Esophagus muscularis mucosa (tissue), 4 donors: ENCODE measurements around the gene KIAA2012. TPM values are rescaled to one million over a fixed set of nuclear protein-coding genes. Genes with fewer than 3 reads are reported as not detected.

Source experiments
- DNase-seq: peaks from one replicate; pipeline ENCODE4 v3.0.0-alpha.2; 2017; ENCODE audit errors: extremely low spot score
- H3K27ac ChIP-seq, 4 donors: fragments of 200-600 bp; sonication (generic); replicated peaks in 1 of 4; 1 replicate in 3 of 4; 2 replicates in 1 of 4; pipeline ENCODE4 v1.5.1; 2016 to 2019; ENCODE audit warnings: mild to moderate bottlenecking in 1 of 4
- H3K27me3 ChIP-seq, 4 donors: fragments of 200-600 bp; sonication (generic); one replicate each; pipeline versions ENCODE4 v1.5.1 to v1.6.0; 2016 to 2019
- H3K36me3 ChIP-seq, 4 donors: fragments of 200-600 bp; sonication (generic); one replicate each; pipeline ENCODE4 v1.5.1; 2016 to 2019
- H3K4me1 ChIP-seq, 4 donors: fragments of 200-600 bp; sonication (generic); one replicate each; pipeline ENCODE4 v1.5.1; 2016 to 2019
- H3K4me3 ChIP-seq, 4 donors: fragments of 200-600 bp; sonication (generic); 1 replicate in 2 of 4; 2 replicates in 2 of 4; pipeline ENCODE4 v1.5.1; 2016 to 2019; ENCODE audit warnings: mild to moderate bottlenecking in 4 of 4, moderate library complexity in 1 of 4
- H3K9me3 ChIP-seq, 4 donors: fragments of 200-600 bp; sonication (generic); 1 replicate in 3 of 4; 2 replicates in 1 of 4; pipeline ENCODE4 v1.5.1; 2016 to 2019
- CTCF ChIP-seq, 3 experiments: fragments of 200-600 bp in 2 of 3; fragments of 450-650 bp in 1 of 3; sonication (generic) in 2 of 3; IDR thresholded peaks; one replicate each; pipeline ENCODE4 v1.5.1; 2017 to 2019; ENCODE audit warnings: antibody characterized with exemption in 3 of 3, mild to moderate bottlenecking in 2 of 3, moderate library complexity in 1 of 3
- EP300 ChIP-seq: sonication (generic); formaldehyde crosslinking; IDR thresholded peaks from one replicate; pipeline ENCODE4 v1.6.1; 2017; ENCODE audit warnings: antibody characterized with exemption
- POLR2A ChIP-seq: fragments of 450-650 bp; IDR thresholded peaks from one replicate; pipeline ENCODE4 v1.6.1; 2017; ENCODE audit warnings: antibody characterized with exemption, moderate library complexity, mild to moderate bottlenecking, low read depth
- POLR2AphosphoS5 ChIP-seq, 2 donors: sonication (generic); formaldehyde crosslinking; IDR thresholded peaks; one replicate each; pipeline ENCODE4 v1.6.1; 2017; ENCODE audit warnings: antibody characterized with exemption in 2 of 2
- WGBS: methylation state at CpG from one replicate; pipeline ENCODE4 v1.1.5; 2018; 5-methylcytosine and 5-hydroxymethylcytosine counted together
- intact Hi-C: fragments of 100-400 bp; cut with DNase I; formaldehyde crosslinking; loops from one replicate; pipeline ENCODE4 v1.15.1; 2023
- total RNA-seq, 4 donors: library from RNA; depleted of rRNA; stranded (reverse); fragments of >200 nt; gene quantifications; one replicate each; pipeline versions ENCODE4 v1.1.0 to v1.2.1, GENCODE V29; 2016

KIAA2012 gene
- total RNA-seq, 4 donors from 2014 or later: 0.45 TPM; not detected in 3

- DNase-seq: no peak
- H3K9me3 ChIP-seq: no peaks in the 10 kb centered on the region
- WGBS: 89% methylated on average over 5 of the region's 5 CpGs
- TF ChIP-seq POLR2AphosphoS5 (IDR thresholded peaks at IDR 0.05): no peak
- TF ChIP-seq EP300: no peak
- no peak for TF ChIP-seq POLR2A
- no peak for TF ChIP-seq CTCF (IDR thresholded peaks at IDR 0.05)
- peaks cover 0 to 10% (median 0%) of the 10 kb centered on the region in 4 donors for H3K4me1 ChIP-seq
- H3K27me3 ChIP-seq: no peaks in the 10 kb centered on the region
- no peak overlapping the region for H3K4me3 ChIP-seq
- no peak overlapping the region for H3K27ac ChIP-seq
- intact Hi-C loops: no loop called here
- no peaks in the 10 kb centered on the region for H3K36me3 ChIP-seq
Observed at GRCh38 chr2:202165208-202165607, 92.2 kb downstream of the KIAA2012 start.

GRCh38 chr2:202165945-202166344, 92.9 kb downstream of the KIAA2012 start:
- no peaks in the 10 kb centered on the region for H3K27me3 ChIP-seq
- H3K4me1 ChIP-seq: peaks cover under 1 to 4% (median 2%) of the 10 kb centered on the region in 4 donors
- no peaks in the 10 kb centered on the region for H3K9me3 ChIP-seq
- H3K27ac ChIP-seq: no peak overlapping the region
- no peak for DNase-seq
- intact Hi-C loops: no loop called here
- no peaks in the 10 kb centered on the region for H3K36me3 ChIP-seq
- no peak overlapping the region for H3K4me3 ChIP-seq
- 33% methylated on average over 1 of the region's 1 CpG for WGBS
- TF ChIP-seq POLR2A (no peak), CTCF (IDR thresholded peaks at IDR 0.05) (no peak), POLR2AphosphoS5 (IDR thresholded peaks at IDR 0.05) (no peak), EP300 (no peak)

- H3K9me3 ChIP-seq: no peaks in the 10 kb centered on the region
- H3K27me3 ChIP-seq: no peaks in the 10 kb centered on the region
- no peaks in the 10 kb centered on the region for H3K36me3 ChIP-seq
- H3K4me3 ChIP-seq: no peak overlapping the region
- intact Hi-C loops: no loop called here
- TF ChIP-seq POLR2A (no peak), POLR2AphosphoS5 (IDR thresholded peaks at IDR 0.05) (no peak), EP300 (no peak), CTCF (IDR thresholded peaks at IDR 0.05) (no peak)
- no peak for DNase-seq
- peaks cover 4 to 25% (median 21%) of the 10 kb centered on the region in 4 donors for H3K4me1 ChIP-seq
- no peak overlapping the region for H3K27ac ChIP-seq
Observed at GRCh38 chr2:202169131-202169530, 96.1 kb downstream of the KIAA2012 start.

GRCh38 chr2:202169832-202170424, 96.9 kb downstream of the KIAA2012 start:
- no peaks in the 10 kb centered on the region for H3K27me3 ChIP-seq
- intact Hi-C loops: no loop called here
- 93% methylated on average over 8 of the region's 8 CpGs for WGBS
- H3K36me3 ChIP-seq: no peaks in the 10 kb centered on the region
- no peak for DNase-seq
- no peaks in the 10 kb centered on the region for H3K9me3 ChIP-seq
- no peak overlapping the region for H3K4me3 ChIP-seq
- TF ChIP-seq CTCF (IDR thresholded peaks at IDR 0.05) (no peak), POLR2AphosphoS5 (IDR thresholded peaks at IDR 0.05) (no peak), EP300 (no peak), POLR2A (no peak)
- H3K4me1 ChIP-seq: peaks cover 4 to 25% (median 21%) of the 10 kb centered on the region in 4 donors
- H3K27ac ChIP-seq: no peak overlapping the region
